GM21576 (cell line): Measurements from ENCODE around the gene SSH2.

ENCODE experiments used
- ATAC-seq: cut with Tn5 transposase; IDR thresholded peaks from one replicate; pipeline ENCODE4 v1.9.1; 2021; ENCODE audit warnings: mild to moderate bottlenecking, moderate library complexity; ENCODE audit not compliant: unreplicated experiment

The SSH2 gene

GRCh38 chr17:29594519-29595090, 335.4 kb downstream of the SSH2 start:
- ATAC-seq, result no peak

- ATAC-seq, result no peak
These were observed 336.2 kb downstream of the SSH2 start for GRCh38 chr17:29593591-29594518.

GRCh38 chr17:29592850-29593551, 337.0 kb downstream of the SSH2 start, which contains the start of gene ANKRD13B:
ANKRD13B (plus strand) TSS chr17:29593132; CDS start chr17:29593622, 490 bp downstream.
- no peak for ATAC-seq

- ATAC-seq, result no peak
These were observed 338.1 kb downstream of the SSH2 start for GRCh38 chr17:29591737-29592608.

GRCh38 chr17:29591146-29591736, 338.8 kb downstream of the SSH2 start:
- no peak for ATAC-seq

GRCh38 chr17:29590411-29591145, 339.4 kb downstream of the SSH2 start:
- ATAC-seq, result no peak

- peak; percentile 38 for ATAC-seq
These were observed 340.3 kb downstream of the SSH2 start, which contains the start of gene GIT1 for GRCh38 chr17:29589524-29590410. GIT1 (minus strand) TSS chr17:29589648; CDS start chr17:29589378, 270 bp downstream.

GRCh38 chr17:29588562-29589411, 341.2 kb downstream of the SSH2 start:
- ATAC-seq, result no peak

GRCh38 chr17:29588017-29588561, 341.9 kb downstream of the SSH2 start:
- ATAC-seq, result no peak

GRCh38 chr17:29587591-29587990, 342.4 kb downstream of the SSH2 start:
- no peak for ATAC-seq

- ATAC-seq, result no peak
These were observed 343.2 kb downstream of the SSH2 start for GRCh38 chr17:29586676-29587469.

- ATAC-seq, result no peak
These were observed 344.8 kb downstream of the SSH2 start for GRCh38 chr17:29585080-29585751.

GRCh38 chr17:29584452-29585079, 345.5 kb downstream of the SSH2 start:
- no peak for ATAC-seq

- ATAC-seq, result no peak
These were observed 346.4 kb downstream of the SSH2 start for GRCh38 chr17:29583324-29584248.
